Measurements from ENCODE around the gene GRM1.

DNA sequence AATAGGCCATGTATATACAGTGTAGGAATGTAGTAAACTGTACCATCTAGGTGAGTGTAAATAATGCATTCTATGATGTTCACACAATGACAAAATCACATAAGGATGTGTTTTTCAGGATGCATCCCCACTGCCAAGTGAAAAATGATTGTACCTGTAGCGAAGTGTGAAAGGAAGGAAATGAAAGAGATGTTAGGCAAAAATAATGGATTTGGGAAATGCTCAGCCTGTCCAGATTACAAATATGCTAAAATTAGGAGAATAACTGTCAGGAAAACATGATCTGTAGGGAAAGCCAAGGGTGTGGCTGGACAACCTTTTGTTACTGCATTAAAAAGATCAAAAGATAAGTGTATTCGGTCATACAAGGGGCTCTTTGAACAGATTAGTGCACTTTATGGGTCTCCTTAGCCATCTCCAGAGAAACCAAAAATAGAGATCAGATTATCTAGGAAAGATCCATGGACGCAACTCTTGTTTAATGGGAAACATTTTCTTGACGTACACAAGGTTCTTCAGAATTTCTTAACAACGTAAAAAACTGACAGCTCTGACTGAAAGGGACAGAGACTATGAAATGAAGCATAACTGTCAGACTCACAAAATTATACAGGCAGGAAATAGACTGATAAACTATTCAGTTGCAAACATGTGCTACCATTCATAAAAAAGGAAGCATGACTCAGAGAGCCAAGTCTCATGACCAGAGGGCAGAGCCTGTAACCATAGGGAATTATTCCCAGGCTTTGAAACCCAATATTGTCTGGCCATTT is 261.1 kb downstream of the GRM1 start:
- no peak for TF ChIP-seq EZH2 (IDR thresholded peaks at IDR 0.05)
- no peak for TF ChIP-seq POLR2AphosphoS5 (IDR thresholded peaks at IDR 0.05; ENCODE audit: borderline replicate concordance, low read depth, low read length)
- TF ChIP-seq FOXP2 (optimal IDR thresholded peaks at IDR 0.05; ENCODE audit: control extremely low read depth, extremely low read length, insufficient read depth): no peak
